Fibroblast of the conjunctiva (primary cell): Measurements from ENCODE around the gene PIP4K2A.
"Not testable (repeated sequence)": the region's sequence is repeated elsewhere in the genome, so short reads cannot be mapped to it uniquely, and the experiment has no call there.

ENCODE experiments used
- DNase-seq: peaks from one replicate; pipeline ENCODE4 v3.0.0-alpha.2; 2010; ENCODE audit warnings: low read depth

Gene PIP4K2A

GRCh38 chr10:22554461-22555182, 159.8 kb downstream of the PIP4K2A start:
- peak; percentile 73 for DNase-seq

GRCh38 chr10:22553452-22553995, 160.9 kb downstream of the PIP4K2A start:
- no peak for DNase-seq

DNA sequence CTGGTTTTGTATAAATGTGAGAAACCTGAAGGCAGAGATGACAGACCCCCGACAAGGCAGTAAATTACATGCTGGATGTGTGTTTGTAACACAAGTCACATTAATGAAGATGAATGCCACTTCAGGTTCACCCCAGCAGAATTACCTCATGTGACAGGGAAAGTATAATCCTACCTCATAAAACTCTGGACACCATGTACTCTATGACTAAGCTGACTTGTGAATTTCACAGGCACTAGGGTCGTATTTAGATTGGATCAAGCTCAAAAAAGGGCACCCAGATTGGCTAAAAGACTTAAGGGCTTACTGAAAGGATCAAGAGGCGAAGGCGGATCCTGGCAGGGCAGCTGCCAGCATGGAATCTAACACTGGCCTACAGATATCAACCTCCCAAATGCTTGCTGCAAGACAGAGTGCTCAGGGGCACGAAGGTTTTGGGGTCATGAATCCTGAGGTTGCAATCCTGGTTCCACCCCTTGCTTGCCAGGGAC, 161.4 kb downstream of the PIP4K2A start:
- DNase-seq, result peak; percentile 76

- DNase-seq, result no peak
Observed at GRCh38 chr10:22551681-22552365, 162.6 kb downstream of the PIP4K2A start.

GRCh38 chr10:22550732-22551131, 163.6 kb downstream of the PIP4K2A start:
- peak; percentile 9 for DNase-seq

GRCh38 chr10:22548344-22548743, 166.0 kb downstream of the PIP4K2A start:
- no peak for DNase-seq

DNA sequence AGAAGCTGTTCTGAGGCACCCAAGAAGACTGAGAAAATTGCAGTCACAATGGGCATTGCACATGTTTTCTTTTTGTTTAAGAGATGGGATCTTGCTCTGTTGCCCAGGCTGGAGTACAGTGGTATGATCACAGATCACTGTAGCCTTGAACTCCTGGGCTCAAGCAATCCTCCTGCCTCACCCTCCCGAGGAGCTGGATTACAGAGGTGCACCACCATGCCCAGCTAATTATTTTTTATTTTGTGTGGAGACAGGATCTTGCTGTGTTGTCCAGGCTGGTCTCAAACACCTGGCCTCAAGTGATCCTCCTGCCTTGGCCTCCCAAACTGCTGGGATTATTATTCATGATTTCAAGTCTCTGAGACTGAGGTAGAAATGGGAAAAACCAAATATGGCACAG, 168.7 kb downstream of the PIP4K2A start:
- DNase-seq, result no peak

GRCh38 chr10:22544325-22545068, 169.9 kb downstream of the PIP4K2A start:
- DNase-seq, result no peak

DNA sequence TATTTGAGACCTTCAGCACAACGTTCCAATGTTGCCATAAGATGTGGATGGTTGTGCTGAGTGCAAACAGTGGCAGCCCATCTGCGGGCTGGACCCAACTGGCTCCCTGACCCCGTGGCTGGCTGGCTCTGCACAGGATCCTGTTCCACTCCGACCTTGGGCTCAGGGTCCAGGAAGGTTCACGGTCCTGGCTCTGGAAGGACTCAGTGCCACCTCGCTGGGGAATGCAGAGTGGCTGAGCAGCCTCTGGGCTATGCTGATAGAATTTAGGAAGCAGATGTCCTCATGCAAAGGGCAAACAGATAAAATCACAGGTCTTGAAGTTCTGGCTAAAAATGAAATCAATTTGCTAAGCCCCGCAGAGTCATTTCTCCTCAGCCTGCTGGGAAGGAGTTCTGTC, 171.6 kb downstream of the PIP4K2A start:
- DNase-seq, result no peak

DNA sequence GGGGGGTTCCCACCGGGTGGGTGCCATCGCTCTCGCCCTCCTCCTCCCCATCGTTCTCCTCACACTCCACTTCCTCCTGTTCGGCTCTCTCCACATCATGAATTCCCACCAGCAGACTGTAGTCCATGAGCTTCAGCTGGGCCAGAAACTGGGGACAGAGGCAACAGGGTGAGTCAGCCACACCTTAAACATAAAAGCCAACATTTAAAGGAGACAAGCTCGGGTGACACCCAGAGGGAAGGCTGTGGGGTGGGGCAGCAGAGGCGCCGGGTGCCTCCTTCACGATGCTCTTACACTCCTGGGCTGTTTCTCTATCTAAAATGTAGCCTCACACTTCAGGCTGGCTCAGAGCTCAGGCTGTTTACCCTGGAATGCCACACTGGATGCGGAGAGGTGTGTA, 172.5 kb downstream of the PIP4K2A start:
- no peak for DNase-seq

DNA sequence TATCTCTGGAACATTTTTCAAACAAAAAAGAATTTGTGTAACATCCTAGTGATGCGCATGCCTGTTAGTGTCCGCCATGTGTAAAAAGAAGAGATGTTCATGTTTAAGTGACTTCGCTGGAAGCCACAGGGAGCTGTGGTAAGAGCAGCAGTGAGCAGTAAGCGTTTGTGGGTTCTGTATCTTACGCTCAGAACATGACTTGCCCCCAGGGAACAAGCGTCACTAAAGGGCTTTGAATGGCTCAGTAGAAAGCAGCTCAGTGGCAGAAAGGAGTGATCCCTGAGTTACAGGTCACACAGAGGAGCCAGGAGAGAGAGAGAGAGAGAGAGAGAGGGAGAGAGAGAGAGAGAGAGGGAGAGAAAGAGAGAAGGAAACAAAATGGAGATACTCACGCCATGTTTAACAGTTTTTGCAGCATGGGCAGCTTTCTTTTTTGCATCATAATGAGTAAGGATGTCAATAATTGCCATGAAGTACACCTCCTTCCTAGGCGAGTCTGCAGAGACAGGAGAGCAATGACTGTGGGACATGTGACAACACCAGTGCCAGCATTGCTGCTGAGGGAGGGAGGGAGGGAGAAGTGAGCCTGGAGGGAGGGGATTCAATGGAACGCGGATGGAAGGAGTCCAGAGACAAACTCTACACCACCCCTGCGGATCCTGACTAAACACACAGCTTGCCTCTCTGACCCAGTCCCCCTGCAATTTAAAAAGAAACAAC, 174.6 kb downstream of the PIP4K2A start:
- DNase-seq, result no peak

GRCh38 chr10:22537810-22538209, 176.6 kb downstream of the PIP4K2A start:
- no peak for DNase-seq

DNA sequence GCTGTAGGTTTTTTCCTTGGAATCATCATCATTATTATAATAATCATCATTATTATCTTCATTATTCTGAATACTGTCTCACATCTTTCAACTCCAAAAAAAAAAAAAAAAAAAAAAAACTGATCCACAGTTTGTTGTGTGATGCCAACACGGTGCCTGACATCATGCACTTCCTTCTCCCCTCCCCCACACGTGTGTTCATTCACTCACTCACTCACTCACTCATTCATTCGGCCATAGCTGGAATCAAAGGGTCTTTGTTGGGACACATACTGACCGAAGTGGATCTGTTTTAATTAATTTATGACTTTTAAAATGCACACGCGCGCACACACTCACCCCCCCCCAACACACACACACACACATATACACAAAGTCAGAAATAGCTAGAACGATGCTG, 177.8 kb downstream of the PIP4K2A start:
- DNase-seq, result no peak

DNA sequence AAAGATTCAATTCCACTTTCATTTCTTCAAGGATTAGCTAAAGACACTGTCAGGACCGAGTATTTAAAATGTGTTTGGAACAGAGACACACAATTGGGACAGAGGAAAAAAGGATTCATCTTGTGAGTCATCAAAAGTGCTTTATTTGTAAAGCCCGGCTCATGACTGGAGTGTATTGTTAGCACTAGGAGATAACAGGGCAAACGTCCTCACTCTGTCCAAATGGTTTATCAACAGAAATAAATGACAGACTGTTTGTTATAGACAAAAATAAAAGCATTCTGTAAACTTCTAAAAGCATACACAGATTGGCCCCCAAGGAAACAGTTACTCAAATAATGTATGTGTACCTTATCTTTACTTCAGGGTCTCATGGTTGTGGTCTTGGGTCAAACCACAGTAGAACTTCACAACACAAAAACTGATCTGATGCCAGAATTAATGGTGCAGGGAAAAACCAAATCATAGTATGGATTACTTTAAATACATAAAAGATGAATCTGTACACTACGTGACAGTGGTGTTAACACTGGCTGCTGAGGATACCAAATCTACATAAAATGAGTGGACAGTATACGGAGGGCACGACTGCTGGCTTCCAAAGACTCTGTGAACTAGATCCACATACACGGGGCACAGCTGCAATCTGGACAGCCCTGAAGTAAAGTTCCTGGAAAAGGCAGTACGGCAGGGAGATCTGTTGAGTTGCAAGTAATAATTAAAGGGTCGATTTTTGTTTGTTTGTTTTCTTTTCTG, 179.4 kb downstream of the PIP4K2A start:
- DNase-seq, result no peak

DNA sequence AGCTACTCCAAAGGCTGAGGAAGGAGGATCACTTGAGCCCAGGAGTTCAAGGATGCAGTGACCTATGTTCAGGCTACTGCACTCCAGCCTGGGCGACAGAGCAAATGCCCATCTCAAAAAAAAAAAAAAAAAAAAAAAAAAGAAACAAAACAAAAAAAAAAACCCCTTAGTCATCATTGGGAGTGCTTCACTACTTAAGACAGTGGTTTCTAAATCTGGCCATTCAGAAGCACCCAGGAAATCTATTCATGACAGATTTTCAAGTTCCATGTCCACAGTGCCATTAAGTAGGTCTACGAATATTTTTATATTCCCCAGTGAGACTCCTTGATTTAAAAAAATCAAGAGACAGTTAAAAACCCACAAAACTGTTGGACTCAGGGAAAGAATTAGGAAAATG, 182.9 kb downstream of the PIP4K2A start:
- no peak for DNase-seq

DNA sequence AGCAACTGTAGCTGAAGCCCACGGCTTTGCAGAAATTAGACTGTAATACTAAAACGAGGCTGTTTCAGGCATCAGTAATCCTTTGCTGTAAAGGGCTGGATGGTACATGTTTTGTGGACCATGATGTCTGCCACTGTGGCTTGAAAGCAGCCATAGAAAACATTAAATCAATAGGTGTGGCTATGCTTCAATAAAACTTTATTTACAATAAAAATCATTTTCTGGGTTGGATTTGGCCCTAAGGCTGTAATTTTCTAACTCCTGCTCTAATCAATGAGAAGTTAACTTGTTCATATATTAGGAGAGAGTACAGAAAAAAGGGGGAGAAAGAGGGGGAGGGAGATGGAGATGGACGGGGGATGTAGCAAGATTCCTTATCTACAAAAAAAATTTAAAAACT, 183.4 kb downstream of the PIP4K2A start:
- no peak for DNase-seq

GRCh38 chr10:22527520-22527919, 186.9 kb downstream of the PIP4K2A start:
- no peak for DNase-seq

DNA sequence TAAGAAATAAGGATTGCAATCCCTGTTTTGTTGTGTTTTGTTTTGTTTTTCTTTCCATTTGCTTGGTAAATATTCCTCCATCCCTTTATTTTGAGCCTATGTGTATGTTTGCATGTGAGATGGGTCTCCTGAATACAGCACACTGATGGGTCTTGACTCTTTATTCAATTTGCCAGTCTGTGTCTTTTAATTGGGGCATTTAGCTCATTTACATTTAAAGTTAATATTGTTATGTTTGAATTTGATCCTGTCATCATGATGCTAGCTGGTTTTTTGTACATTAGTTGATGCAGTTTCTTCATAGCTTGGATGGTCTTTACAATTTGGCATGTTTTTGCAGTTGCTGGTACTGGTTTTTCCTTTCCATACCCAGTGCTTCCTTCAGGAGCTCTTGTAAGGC, 190.0 kb downstream of the PIP4K2A start:
- not testable (repeated sequence) for DNase-seq

GRCh38 chr10:22520645-22521044, 193.7 kb downstream of the PIP4K2A start:
- DNase-seq, result not testable (repeated sequence)

DNA sequence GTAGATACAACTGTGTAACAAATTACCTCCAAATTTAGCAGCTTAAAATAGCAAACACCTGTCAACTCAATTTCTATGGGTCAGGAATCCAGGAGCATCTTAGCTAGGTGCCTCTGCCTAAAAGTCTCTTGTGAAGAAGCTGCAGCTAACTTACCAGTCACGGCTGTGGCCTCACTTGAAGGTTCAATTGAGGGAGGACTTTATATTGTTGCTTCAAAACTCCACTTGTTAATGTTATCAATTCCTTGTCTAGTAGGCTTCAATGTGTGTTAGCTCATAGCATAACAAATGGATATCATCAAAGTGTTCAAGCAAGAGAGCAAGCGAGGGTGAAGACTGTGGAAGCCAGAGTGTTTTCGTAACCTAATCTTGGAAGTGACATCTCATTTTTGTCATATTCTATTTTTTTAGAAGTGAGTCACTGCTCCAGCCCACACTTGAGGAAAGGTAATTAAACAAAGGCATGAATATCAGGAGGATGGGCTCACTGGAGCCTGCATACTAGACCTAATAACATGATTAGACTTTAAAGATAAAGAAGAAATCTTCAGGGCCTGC, 196.1 kb downstream of the PIP4K2A start:
- DNase-seq, result no peak

GRCh38 chr10:22515009-22515408, 199.4 kb downstream of the PIP4K2A start:
- DNase-seq, result no peak
